ENCODE results near the gene PRPH. TPM values are rescaled to one million over a fixed set of nuclear protein-coding genes. Genes with fewer than 3 reads are reported as not detected.

The PRPH gene
- total and polyA plus RNA-seq, 2 experiments from 2014 or later: not detected

DNA sequence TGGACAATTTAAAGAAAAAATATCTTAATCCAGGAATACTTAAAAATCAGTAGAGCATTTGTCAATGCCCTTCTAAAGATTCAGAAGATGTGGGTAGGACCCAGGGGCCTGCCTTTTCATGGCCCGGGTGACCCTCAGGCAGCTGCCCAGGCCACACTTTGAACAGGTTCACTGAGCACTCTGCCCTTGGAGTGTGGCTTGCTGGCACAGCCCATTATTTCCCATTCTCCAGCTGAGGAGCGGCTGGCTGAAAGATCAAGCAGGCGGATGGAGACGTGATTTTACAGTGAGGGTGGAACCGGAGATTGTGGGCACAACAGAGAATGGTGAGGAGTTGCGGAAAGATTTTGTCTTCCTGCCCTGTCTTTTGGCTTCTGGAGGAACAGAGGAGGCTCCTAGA is 7.1 kb upstream of the PRPH start:
- Histone ChIP-seq H3K27me3 (replicated peaks; ENCODE audit: insufficient read depth) (no peaks in the 10 kb centered on the region), H3K9ac (no peak overlapping the region), H3K36me3 (ENCODE audit: low read depth) (no peaks in the 10 kb centered on the region), H2AFZ (no peak overlapping the region), H3K4me3 (no peak overlapping the region), H3K4me2 (ENCODE audit: unreplicated experiment) (no peak overlapping the region), H3K4me1 (ENCODE audit: insufficient read depth) (no peaks in the 10 kb centered on the region), H3K9me3 (ENCODE audit: low read depth) (no peaks in the 10 kb centered on the region), H4K20me1 (ENCODE audit: insufficient read depth) (no peaks in the 10 kb centered on the region), H3F3A (ENCODE audit: insufficient read depth) (no peaks in the 10 kb centered on the region), H3K9me2 (ENCODE audit: insufficient read depth) (no peaks in the 10 kb centered on the region), H3K79me2 (ENCODE audit: insufficient read depth) (no peaks in the 10 kb centered on the region), H3K27ac (no peak overlapping the region)
- DNase-seq: no peak
- TF ChIP-seq EZH2phosphoT487 (IDR thresholded peaks at IDR 0.05; ENCODE audit: insufficient read depth, low read depth): no peak
- no peak for TF ChIP-seq EZH2 (IDR thresholded peaks at IDR 0.05; ENCODE audit: insufficient read depth, poor library complexity, severe bottlenecking)
- in situ Hi-C loops (cut with MboI): no loop called here
- whole genome bisulfite sequencing, 2 experiments (ENCODE audit: low coverage in 1 of 2, low lambda C conversion rate in 2 of 2, missing lambda C conversion rate in 2 of 2): 23% methylated on average over 6 of the region's 6 CpGs

GRCh38 chr12:49288412-49288853 is 6.5 kb upstream of the PRPH start:
- H3K27me3 ChIP-seq (replicated peaks; ENCODE audit: insufficient read depth): no peaks in the 10 kb centered on the region
- no peaks in the 10 kb centered on the region for H3F3A ChIP-seq (ENCODE audit: insufficient read depth)
- H2AFZ ChIP-seq: no peak overlapping the region
- no peak overlapping the region for H3K4me3 ChIP-seq
- no peaks in the 10 kb centered on the region for H3K79me2 ChIP-seq (ENCODE audit: insufficient read depth)
- no peak overlapping the region for H3K4me2 ChIP-seq (ENCODE audit: unreplicated experiment)
- in situ Hi-C loops (cut with MboI): no loop called here
- H3K9me3 ChIP-seq (ENCODE audit: low read depth): no peaks in the 10 kb centered on the region
- H3K27ac ChIP-seq: no peak overlapping the region
- DNase-seq: peak; percentile 62
- 16% methylated on average over 11 of the region's 11 CpGs for WGBS, 2 experiments (ENCODE audit: low coverage in 1 of 2, low lambda C conversion rate in 2 of 2, missing lambda C conversion rate in 2 of 2)
- no peaks in the 10 kb centered on the region for H4K20me1 ChIP-seq (ENCODE audit: insufficient read depth)
- no peaks in the 10 kb centered on the region for H3K36me3 ChIP-seq (ENCODE audit: low read depth)
- TF ChIP-seq EZH2phosphoT487 (IDR thresholded peaks at IDR 0.05; ENCODE audit: insufficient read depth, low read depth): no peak
- TF ChIP-seq EZH2 (IDR thresholded peaks at IDR 0.05; ENCODE audit: insufficient read depth, poor library complexity, severe bottlenecking): no peak
- H3K9ac ChIP-seq: no peak overlapping the region
- no peaks in the 10 kb centered on the region for H3K9me2 ChIP-seq (ENCODE audit: insufficient read depth)
- H3K4me1 ChIP-seq (ENCODE audit: insufficient read depth): no peaks in the 10 kb centered on the region

- 70 to 76% methylated on average over 9 of the region's 9 CpGs for WGBS, 2 experiments (ENCODE audit: low coverage in 1 of 2, low lambda C conversion rate in 2 of 2, missing lambda C conversion rate in 2 of 2)
- Histone ChIP-seq H3K9ac (no peak overlapping the region), H3K4me1 (ENCODE audit: insufficient read depth) (no peaks in the 10 kb centered on the region), H3K79me2 (ENCODE audit: insufficient read depth) (no peaks in the 10 kb centered on the region), H4K20me1 (ENCODE audit: insufficient read depth) (no peaks in the 10 kb centered on the region), H3K36me3 (ENCODE audit: low read depth) (no peaks in the 10 kb centered on the region), H3K4me3 (no peak overlapping the region), H3K27me3 (replicated peaks; ENCODE audit: insufficient read depth) (no peaks in the 10 kb centered on the region), H3F3A (ENCODE audit: insufficient read depth) (no peaks in the 10 kb centered on the region), H3K9me2 (ENCODE audit: insufficient read depth) (no peaks in the 10 kb centered on the region), H3K4me2 (ENCODE audit: unreplicated experiment) (no peak overlapping the region), H3K27ac (no peak overlapping the region), H2AFZ (no peak overlapping the region), H3K9me3 (ENCODE audit: low read depth) (no peaks in the 10 kb centered on the region)
- in situ Hi-C loops (cut with MboI): no loop called here
- no peak for DNase-seq
- TF ChIP-seq EZH2phosphoT487 (IDR thresholded peaks at IDR 0.05; ENCODE audit: insufficient read depth, low read depth) (no peak), EZH2 (IDR thresholded peaks at IDR 0.05; ENCODE audit: insufficient read depth, poor library complexity, severe bottlenecking) (no peak)
Observed at GRCh38 chr12:49288922-49289555, 5.9 kb upstream of the PRPH start.

DNA sequence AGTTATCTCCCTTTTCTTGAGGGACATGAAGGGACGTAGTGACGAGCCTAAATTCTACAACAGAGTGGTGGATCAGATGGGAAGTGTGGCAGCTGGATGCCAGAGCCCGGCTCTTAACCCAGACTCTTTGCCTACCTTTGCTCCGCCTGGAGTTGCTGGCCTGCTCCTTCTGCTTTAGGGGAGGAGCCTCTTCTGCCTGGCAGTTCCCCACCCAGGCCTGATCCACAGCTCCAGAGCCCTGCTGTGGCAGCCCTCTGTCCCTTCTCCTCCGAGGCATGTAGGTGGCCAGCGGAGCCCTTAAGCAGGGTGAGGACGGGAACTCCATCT is 2.3 kb upstream of the PRPH start:
- Histone ChIP-seq H3K9ac (no peak overlapping the region), H3K4me1 (ENCODE audit: insufficient read depth) (no peaks in the 10 kb centered on the region; the same call in 1 of the 2 replicates), H3K79me2 (ENCODE audit: insufficient read depth) (no peaks in the 10 kb centered on the region), H3K27ac (no peak overlapping the region), H2AFZ (no peak overlapping the region), H4K20me1 (ENCODE audit: insufficient read depth) (no peaks in the 10 kb centered on the region), H3K36me3 (ENCODE audit: low read depth) (no peaks in the 10 kb centered on the region), H3K9me3 (ENCODE audit: low read depth) (no peaks in the 10 kb centered on the region), H3K4me3 (no peak overlapping the region), H3F3A (ENCODE audit: insufficient read depth) (no peaks in the 10 kb centered on the region), H3K27me3 (replicated peaks; ENCODE audit: insufficient read depth) (peaks cover 29% of the 10 kb centered on the region), H3K4me2 (ENCODE audit: unreplicated experiment) (no peak overlapping the region), H3K9me2 (ENCODE audit: insufficient read depth) (no peaks in the 10 kb centered on the region)
- DNase-seq: no peak
- TF ChIP-seq EZH2 (IDR thresholded peaks at IDR 0.05; ENCODE audit: insufficient read depth, poor library complexity, severe bottlenecking) (no peak), EZH2phosphoT487 (IDR thresholded peaks at IDR 0.05; ENCODE audit: insufficient read depth, low read depth) (no peak)
- WGBS, 2 experiments (ENCODE audit: low coverage in 1 of 2, low lambda C conversion rate in 2 of 2, missing lambda C conversion rate in 2 of 2): 60 to 64% methylated on average over 7 of the region's 7 CpGs
- in situ Hi-C loops (cut with MboI): no loop called here

Measured in GM23248 (cell line).